Bone marrow (tissue), 2 donors: ENCODE measurements around the gene PRRT1B.
"Not testable (repeated sequence)": the region's sequence is repeated elsewhere in the genome, so short reads cannot be mapped to it uniquely, and the experiment has no call there.

ENCODE experiments used
- DNase-seq, 2 donors: peaks; one replicate each; lab custom pipeline; 2025; lab: John Stamatoyannopoulos, UW

PRRT1B gene

DNA sequence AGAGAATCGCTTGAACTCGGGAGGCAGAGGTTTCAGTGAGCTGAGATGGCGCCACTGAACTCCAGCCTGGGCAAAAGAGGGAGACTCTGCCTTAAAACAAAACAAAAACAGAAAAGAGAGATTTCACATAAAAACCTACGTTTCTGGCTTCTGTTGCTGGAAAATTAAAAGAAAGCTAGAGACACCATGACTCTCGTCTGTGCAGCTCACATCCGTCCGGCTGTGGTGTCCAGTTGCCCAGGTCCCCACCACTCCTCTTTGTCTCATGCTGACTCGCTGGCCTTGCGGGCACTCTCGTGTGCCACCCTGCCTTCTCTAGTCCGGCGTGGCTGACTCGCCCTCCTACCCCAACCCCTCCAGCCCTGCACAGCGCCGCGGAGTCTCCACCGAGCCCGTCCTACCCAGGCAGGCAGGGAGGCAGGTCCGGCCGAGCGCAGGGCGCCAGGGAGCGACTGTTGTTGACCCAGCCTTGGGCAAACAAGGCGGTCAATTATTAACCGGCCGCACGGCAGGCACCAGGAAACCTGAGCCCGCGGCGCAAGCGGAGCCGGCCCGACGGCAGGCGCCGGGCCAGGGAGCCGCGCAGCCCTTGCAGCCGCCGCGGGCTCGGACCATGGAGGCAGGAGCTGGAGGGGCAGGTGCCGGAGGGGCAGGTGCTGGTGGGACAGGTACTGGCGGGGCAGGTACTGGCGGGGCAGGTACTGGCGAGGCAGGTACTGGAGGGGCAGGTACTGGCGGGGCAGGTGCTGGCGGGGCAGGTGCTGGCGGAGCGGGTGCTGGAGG lies at the start of gene PRRT1B:
TSS of gene PRRT1B (plus strand) at position 521 of the 783 bp plus-strand sequence. CDS start at position 614, 93 bp downstream.
- no peak for DNase-seq

DNA sequence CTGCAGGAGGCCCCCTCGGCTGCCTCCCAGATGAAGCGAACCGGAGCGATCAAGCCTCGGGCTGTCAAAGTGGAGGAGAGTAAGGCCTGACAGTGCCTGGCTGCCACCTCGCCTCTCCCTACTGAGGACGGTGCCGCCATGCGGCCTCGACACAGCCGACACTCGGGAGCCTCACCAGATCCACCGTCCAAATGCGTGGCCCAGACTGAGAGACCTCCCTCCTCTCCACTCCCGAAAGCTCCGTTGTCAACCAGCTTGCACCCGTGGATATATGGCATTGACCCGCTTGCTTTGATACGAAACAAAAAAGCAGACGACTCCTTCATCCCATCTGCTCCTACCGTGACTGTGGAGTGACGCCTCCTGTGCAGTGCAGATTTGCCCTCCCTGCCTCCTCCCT lies 49.5 kb upstream of the PRRT1B start:
- DNase-seq = no peak

GRCh38 chr9:131496844-131497405 lies 48.4 kb upstream of the PRRT1B start:
- no peak for DNase-seq

DNA sequence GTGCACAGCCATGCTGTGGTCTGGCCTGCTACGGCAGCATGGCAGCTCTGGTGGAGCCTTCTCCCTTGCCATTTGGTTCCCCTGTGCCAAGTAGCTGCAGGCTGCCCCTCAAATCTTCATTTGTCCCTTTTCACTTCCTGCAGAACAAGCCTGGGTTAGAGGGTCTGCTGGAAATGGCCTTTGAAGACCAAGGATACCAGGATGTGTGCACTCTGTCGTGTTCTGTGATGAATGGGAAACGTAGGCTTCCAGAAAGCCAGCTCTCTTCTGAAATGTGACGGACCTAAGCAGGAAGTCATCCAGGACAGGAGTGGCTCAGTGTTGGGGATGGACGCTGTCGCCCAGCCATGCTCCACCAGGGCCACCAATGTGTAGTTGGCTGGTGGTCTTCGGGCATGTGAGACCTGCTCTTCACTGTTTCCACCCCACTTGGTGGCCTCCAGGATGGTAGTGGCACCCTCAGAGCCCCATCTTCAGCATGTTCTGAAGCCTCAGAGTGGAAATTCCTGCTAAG lies 46.0 kb upstream of the PRRT1B start:
- DNase-seq = no peak

GRCh38 chr9:131500377-131500776 lies 44.9 kb upstream of the PRRT1B start:
- DNase-seq = no peak

DNA sequence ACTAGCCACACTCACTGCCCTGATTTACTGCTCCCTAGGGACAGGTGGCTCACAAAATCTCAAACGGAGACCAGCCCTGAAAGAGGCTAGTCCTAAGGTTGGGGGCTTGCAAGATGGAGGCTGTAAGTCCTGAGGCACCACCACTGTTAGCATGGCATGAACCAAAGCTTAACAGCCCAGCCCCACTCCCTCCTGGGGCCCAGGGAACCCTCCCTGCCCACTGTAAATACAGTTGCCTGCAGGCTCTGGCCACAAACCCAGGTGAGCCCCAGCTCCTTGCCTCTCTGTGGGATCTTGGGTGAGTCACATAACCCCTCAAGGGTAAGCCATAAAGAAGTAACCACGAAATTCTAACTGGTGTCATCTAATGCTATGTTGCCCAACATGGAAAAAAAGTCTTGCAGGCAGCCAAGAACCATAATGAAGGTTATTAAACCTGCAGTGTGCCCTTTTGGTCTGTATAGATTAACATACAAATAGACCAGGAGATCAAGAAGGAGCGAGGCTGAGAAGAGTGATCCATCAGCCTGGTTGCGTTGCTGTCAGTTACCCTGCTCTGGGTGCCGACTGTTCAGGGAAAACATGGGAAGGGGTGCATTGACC lies 44.3 kb upstream of the PRRT1B start:
- no peak for DNase-seq

- peak; percentile 49 to 50 for DNase-seq
Observed at GRCh38 chr9:131502781-131503625, 42.3 kb upstream of the PRRT1B start, which contains the start of gene POMT1. POMT1 (plus strand) TSS chr9:131502918; CDS start chr9:131504219, 1,301 bp downstream.

- DNase-seq = peak; percentile 12 to 27
Observed at GRCh38 chr9:131503626-131504465, 41.5 kb upstream of the PRRT1B start.

- DNase-seq = no peak
Observed at GRCh38 chr9:131505012-131505411, 40.3 kb upstream of the PRRT1B start.

DNA sequence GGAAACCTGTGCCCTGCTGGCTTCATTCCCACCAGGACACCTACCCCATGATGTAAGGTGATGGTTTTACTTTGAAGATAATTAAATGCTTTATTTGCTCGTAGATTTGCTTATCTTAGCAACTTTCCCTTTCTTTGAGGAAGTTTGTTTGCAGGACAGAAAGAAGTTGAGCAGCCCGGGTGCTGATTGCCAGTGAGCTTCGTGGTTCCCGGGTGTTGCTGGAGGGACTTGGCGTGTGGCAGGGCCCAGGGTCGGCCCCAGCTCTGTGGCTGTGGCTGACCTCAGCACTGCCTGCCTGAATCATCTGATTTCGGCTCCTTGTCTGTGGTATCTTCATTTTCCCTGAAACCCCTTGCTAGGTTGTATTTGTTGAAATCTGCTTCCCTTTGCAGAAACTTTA lies 33.9 kb upstream of the PRRT1B start:
- DNase-seq = no peak

DNA sequence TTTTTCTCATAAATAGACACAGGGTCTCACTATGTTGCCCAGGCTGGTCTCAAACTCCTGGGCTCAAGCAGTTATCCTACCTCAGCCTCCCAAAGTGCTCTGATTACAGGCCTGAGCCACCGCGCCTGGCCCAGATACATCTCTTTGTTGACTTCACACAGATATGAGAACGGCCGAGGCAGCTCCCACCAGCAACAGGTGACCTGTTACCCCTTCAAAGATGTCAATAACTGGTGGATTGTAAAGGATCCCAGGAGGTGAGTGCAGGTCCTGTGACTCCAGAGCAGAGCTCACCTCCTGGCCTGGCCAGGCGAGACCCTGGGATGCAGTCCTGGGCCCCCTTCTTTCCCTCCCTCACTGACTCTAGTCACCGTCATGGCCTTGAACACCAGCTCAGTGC lies 33.4 kb upstream of the PRRT1B start:
- DNase-seq = no peak

GRCh38 chr9:131513177-131513576 lies 32.1 kb upstream of the PRRT1B start:
- DNase-seq = no peak

DNA sequence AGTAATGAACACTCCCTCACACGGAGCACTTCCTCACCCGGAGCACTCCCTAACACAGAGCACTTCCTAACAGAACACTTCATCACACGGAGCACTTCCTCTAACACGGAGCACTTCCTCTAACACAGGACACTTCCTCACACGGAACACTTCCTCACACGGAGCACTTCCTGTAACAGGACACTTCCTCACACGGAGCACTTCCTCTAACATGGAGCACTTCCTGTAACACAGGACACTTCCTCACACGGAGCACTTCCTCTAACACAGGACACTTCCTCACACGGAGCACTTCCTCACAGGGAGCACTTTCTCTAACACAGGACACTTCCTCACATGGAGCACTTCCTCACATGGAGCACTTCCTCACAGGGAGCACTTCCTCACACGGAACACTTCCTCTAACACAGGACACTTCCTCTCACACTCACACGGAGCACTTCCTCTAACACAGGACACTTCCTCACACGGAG lies 29.7 kb upstream of the PRRT1B start:
- DNase-seq = not testable (repeated sequence)

DNA sequence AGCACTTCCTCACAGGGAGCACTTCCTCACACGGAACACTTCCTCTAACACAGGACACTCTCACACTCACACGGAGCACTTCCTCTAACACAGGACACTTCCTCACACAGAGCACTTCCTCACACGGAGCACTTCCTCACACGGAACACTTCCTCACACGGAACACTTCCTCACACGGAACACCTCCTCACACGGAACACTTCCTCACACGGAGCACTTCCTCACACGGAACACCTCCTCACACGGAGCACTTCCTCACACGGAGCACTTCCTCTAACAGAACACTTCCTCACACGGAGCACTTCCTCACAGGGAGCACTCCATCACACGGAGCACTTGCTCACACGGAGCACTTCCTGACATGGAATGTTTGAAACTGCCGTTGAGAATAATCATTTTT lies 29.2 kb upstream of the PRRT1B start:
- DNase-seq = no peak

DNA sequence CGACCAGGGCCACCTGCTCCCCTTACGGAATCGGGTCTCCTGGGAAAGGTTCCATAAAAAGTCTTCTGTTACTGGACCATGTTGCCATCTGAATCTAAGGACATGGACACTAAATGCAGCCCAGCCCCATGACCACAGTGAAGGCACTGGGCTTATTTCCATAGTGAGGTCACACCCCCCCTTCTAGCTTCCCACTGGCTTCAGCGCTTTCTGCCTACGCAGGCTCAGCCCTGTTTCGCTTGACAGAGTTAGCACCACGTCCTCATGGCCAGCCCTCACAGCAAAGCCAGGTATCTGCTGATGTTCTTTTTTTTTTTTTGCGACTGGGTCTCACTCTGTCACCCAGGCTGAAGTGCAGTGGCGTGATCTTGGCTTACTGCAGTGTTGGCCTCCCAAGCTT lies 28.4 kb upstream of the PRRT1B start:
- DNase-seq = no peak

- no peak for DNase-seq
Observed at GRCh38 chr9:131517761-131518190, 27.5 kb upstream of the PRRT1B start.

DNA sequence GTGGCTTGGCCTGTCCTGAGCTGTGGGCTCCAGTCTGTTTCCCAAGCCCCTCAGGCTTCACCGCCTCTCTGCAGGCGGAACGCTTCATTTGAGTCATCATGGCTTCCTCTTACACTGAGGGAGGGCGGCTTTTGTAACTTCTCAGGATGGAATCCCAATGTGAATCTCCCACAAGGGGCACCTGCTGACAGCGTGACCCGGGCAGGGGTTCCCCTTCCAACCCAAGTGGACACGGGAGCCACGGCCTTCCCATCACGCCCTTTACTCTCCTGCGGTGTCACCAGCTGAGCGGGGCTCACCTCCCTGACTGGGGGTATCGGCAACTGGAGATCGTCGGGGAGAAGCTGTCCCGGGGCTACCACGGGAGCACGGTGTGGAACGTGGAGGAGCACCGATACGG lies 26.8 kb upstream of the PRRT1B start:
- DNase-seq = no peak

DNA sequence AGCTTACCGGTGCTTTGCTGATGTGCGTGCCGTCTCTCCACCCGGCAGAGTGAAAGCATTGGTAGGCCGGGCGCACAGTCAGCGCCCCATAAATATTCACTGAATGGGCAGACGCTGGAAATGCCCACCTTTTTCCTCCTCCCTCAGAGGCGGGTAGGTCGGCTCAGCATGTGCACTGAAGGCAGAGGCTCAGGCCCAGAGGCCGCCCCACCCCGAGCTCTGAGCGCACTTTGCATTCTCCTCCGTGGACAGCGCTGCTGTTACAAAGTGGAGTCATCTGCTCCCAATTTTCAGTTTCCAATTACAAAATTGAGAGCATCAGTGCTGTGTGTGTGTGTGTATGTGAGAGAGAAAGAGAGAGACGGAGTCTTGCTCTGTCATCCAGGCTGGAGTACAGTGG lies 24.8 kb upstream of the PRRT1B start:
- no peak for DNase-seq

DNA sequence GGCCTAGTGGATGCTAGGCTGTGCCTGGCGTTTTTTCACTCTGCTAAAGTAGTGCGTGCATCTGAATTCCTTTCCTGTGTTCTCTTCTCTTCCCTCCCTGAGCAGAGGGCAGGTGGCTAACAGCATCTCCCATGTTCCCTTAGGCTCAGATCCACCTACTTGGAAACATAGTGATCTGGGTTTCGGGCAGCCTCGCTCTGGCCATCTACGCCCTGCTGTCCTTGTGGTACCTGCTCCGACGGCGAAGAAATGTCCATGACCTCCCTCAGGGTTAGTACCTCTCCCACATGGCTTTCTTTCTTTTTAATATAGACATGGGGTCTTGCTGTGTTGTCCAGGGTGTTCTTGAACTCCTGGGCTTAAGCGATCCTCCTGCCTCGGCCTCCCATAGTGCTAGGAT lies 24.1 kb upstream of the PRRT1B start:
- no peak for DNase-seq

- no peak for DNase-seq
Observed at GRCh38 chr9:131521822-131522221, 23.5 kb upstream of the PRRT1B start.
